H1 (cell line): Measurements from ENCODE around the gene KCNMB2. TPM values are rescaled to one million over a fixed set of nuclear protein-coding genes. Genes with fewer than 3 reads are reported as not detected.

Experiments
- CTCF ChIA-PET: fragments of 300-600 bp; sonication (Branson Sonifier 250); formaldehyde crosslinking; loops from one replicate; lab custom pipeline; 2021; ENCODE audit not compliant: partially characterized antibody; lab: Charles Lee
- POLR2A ChIA-PET: fragments of 300-600 bp; sonication (Branson Sonifier 250); formaldehyde crosslinking; loops from one replicate; lab custom pipeline; 2021; ENCODE audit warnings: inconsistent platforms; ENCODE audit not compliant: partially characterized antibody; lab: Charles Lee
- DNase-seq, 2 experiments: peaks; one replicate each; pipeline versions ENCODE4 v3.0.0 to v3.0.0-alpha.2; 2010 to 2022; ENCODE audit warnings: low spot score in 2 of 2, low read depth in 1 of 2, mixed read lengths in 1 of 2
- FAIRE-seq: peaks from 2 replicates; lab custom pipeline; 2011; peaks lifted over from hg19 to GRCh38; lab: Jason Lieb, UNC
- H2AFZ ChIP-seq: 2 replicates; pipeline ENCODE4 v1.8.1; 2012; ENCODE audit warnings: low read length, inconsistent platforms
- H2AK5ac ChIP-seq: 2 replicates; pipeline ENCODE4 v1.6.1; 2013; ENCODE audit warnings: low read depth, low read length
- H2BK120ac ChIP-seq: replicated peaks from 2 replicates; pipeline ENCODE3; 2013; ENCODE audit warnings: low read depth, low read length, inconsistent platforms
- H2BK12ac ChIP-seq: 2 replicates; pipeline ENCODE4 v1.6.1; 2013; ENCODE audit warnings: low read depth, low read length
- H2BK15ac ChIP-seq: 2 replicates; pipeline ENCODE4 v1.6.1; 2013; ENCODE audit warnings: low read length
- H2BK20ac ChIP-seq: 2 replicates; pipeline ENCODE4 v1.6.1; 2013; ENCODE audit warnings: low read length
- H2BK5ac ChIP-seq: 2 replicates; pipeline ENCODE4 v1.6.1; 2013; ENCODE audit warnings: low read depth, low read length
- H3K14ac ChIP-seq: 2 replicates; pipeline ENCODE4 v1.6.1; 2013; ENCODE audit warnings: inconsistent platforms; ENCODE audit not compliant: insufficient read length
- H3K18ac ChIP-seq: 2 replicates; pipeline ENCODE4 v1.6.1; 2013; ENCODE audit warnings: low read length; ENCODE audit errors: extremely low read depth
- H3K23ac ChIP-seq: 2 replicates; pipeline ENCODE4 v1.6.1; 2013; ENCODE audit warnings: inconsistent platforms; ENCODE audit not compliant: insufficient read length
- H3K23me2 ChIP-seq: 2 replicates; pipeline ENCODE4 v1.6.1; 2013; ENCODE audit warnings: low read depth, low read length
- H3K27ac ChIP-seq: 2 replicates; pipeline ENCODE4 v1.6.1; 2011; ENCODE audit warnings: low read depth, low read length, inconsistent platforms
- H3K27me3 ChIP-seq, 4 experiments: replicated peaks in 1 of 4; 1 replicate in 1 of 4; 2 replicates in 3 of 4; pipeline versions ENCODE4 v1.6.1 to v1.8.1; 2011 to 2013; ENCODE audit warnings: low read length in 3 of 4, mild to moderate bottlenecking in 3 of 4, inconsistent platforms in 2 of 4, mixed read lengths in 2 of 4, moderate library complexity in 1 of 4; ENCODE audit not compliant: control insufficient read depth in 3 of 4, insufficient read depth in 3 of 4; ENCODE audit errors: extremely low read depth in 1 of 4
- H3K36me3 ChIP-seq, 4 experiments: 2 replicates each; pipeline versions ENCODE4 v1.6.1 to v1.8.1; 2011 to 2013; ENCODE audit warnings: mild to moderate bottlenecking in 4 of 4, low read length in 3 of 4, moderate library complexity in 2 of 4, control low read depth in 1 of 4, inconsistent platforms in 1 of 4; ENCODE audit not compliant: insufficient read depth in 4 of 4, control insufficient read depth in 2 of 4
- H3K4ac ChIP-seq: replicated peaks from 2 replicates; pipeline ENCODE3; 2013; ENCODE audit warnings: low read length, low read depth, mixed read lengths, inconsistent platforms; ENCODE audit not compliant: insufficient read length
- H3K4me1 ChIP-seq, 4 experiments: replicated peaks in 1 of 4; 1 replicate in 1 of 4; 2 replicates in 3 of 4; pipeline versions ENCODE4 v1.6.1 to v1.8.1; 2011 to 2013; ENCODE audit warnings: low read length in 3 of 4, inconsistent platforms in 2 of 4, mixed read lengths in 1 of 4; ENCODE audit not compliant: insufficient read depth in 4 of 4, control insufficient read depth in 3 of 4
- H3K4me2 ChIP-seq, 2 experiments: 2 replicates each; pipeline versions ENCODE4 v1.6.1 to v1.8.1; 2011 to 2013; ENCODE audit warnings: low read depth in 2 of 2, low read length in 2 of 2, control low read depth in 1 of 2, inconsistent platforms in 1 of 2, mild to moderate bottlenecking in 1 of 2; ENCODE audit not compliant: insufficient read depth in 1 of 2
- H3K4me3 ChIP-seq, 4 experiments: fragments of 200-600, 300-600 bp in 1 of 4; sonication (generic), shearing (Covaris generic), sonication (Bioruptor Twin) in 1 of 4; 2 replicates each; pipeline versions ENCODE4 v1.5.1 to v1.8.1; 2011 to 2016; ENCODE audit warnings: low read length in 4 of 4, low read depth in 3 of 4, control low read depth in 2 of 4, inconsistent platforms in 2 of 4, mild to moderate bottlenecking in 2 of 4, mixed read lengths in 1 of 4, moderate library complexity in 1 of 4; ENCODE audit not compliant: insufficient read depth in 2 of 4; ENCODE audit errors: extremely low read depth in 1 of 4
- H3K56ac ChIP-seq: replicated peaks from 2 replicates; pipeline ENCODE3; 2013; ENCODE audit warnings: low read depth, mild to moderate bottlenecking, mixed read lengths, low read length, inconsistent platforms; ENCODE audit not compliant: insufficient read length
- H3K79me1 ChIP-seq: 2 replicates; pipeline ENCODE4 v1.6.1; 2013; ENCODE audit warnings: low read depth, low read length, control low read depth
- H3K79me2 ChIP-seq, 2 experiments: 2 replicates each; pipeline versions ENCODE4 v1.6.1 to v1.8.1; 2012 to 2013; ENCODE audit warnings: low read length in 2 of 2, mild to moderate bottlenecking in 2 of 2, inconsistent platforms in 1 of 2; ENCODE audit not compliant: insufficient read depth in 2 of 2, control insufficient read depth in 1 of 2
- H3K9ac ChIP-seq, 4 experiments: replicated peaks in 1 of 4; 1 replicate in 1 of 4; 2 replicates in 3 of 4; pipeline versions ENCODE4 v1.6.1 to v1.8.1; 2011 to 2013; ENCODE audit warnings: low read depth in 3 of 4, low read length in 3 of 4, control low read depth in 2 of 4, mild to moderate bottlenecking in 2 of 4, moderate library complexity in 2 of 4, inconsistent platforms in 1 of 4; ENCODE audit errors: extremely low read depth in 1 of 4
- H3K9me3 ChIP-seq, 2 experiments: 2 replicates each; pipeline versions ENCODE4 v1.6.1 to v1.8.1; 2012 to 2013; ENCODE audit warnings: mild to moderate bottlenecking in 2 of 2, moderate library complexity in 2 of 2, control low read depth in 1 of 2, inconsistent platforms in 1 of 2, low read depth in 1 of 2, low read length in 1 of 2, mixed read lengths in 1 of 2; ENCODE audit not compliant: insufficient read depth in 2 of 2
- H4K20me1 ChIP-seq, 2 experiments: replicated peaks in 1 of 2; 2 replicates each; pipeline versions ENCODE3 to v1.8.1; 2011 to 2013; ENCODE audit warnings: inconsistent platforms in 2 of 2, low read length in 2 of 2, mild to moderate bottlenecking in 1 of 2; ENCODE audit not compliant: insufficient read depth in 2 of 2, control insufficient read depth in 1 of 2
- H4K5ac ChIP-seq: 2 replicates; pipeline ENCODE4 v1.6.1; 2013; ENCODE audit warnings: low read length, low read depth, mixed read lengths, inconsistent platforms; ENCODE audit not compliant: insufficient read length
- H4K8ac ChIP-seq: 2 replicates; pipeline ENCODE4 v1.8.0; 2013; ENCODE audit warnings: mild to moderate bottlenecking, moderate library complexity, low read length, inconsistent platforms; ENCODE audit not compliant: insufficient read depth; ENCODE audit errors: extremely low read depth
- H4K91ac ChIP-seq: replicated peaks from 2 replicates; pipeline ENCODE3; 2013; ENCODE audit warnings: low read length, mixed read lengths, inconsistent platforms; ENCODE audit not compliant: insufficient read length
- BCL11A ChIP-seq, 2 experiments: IDR thresholded peaks; one replicate each; pipeline ENCODE4 v1.6.1; 2011; ENCODE audit warnings: low read depth in 2 of 2, low read length in 2 of 2, mild to moderate bottlenecking in 2 of 2
- BRCA1 ChIP-seq: IDR thresholded peaks from 2 replicates; pipeline ENCODE4 v1.6.1; 2012; ENCODE audit warnings: low read depth, low read length, improper control_type of control experiment
- CBX8 ChIP-seq: fragments of 300-800, 300-1000 bp; sonication (generic); IDR thresholded peaks from 2 replicates; pipeline ENCODE4 v1.7.1; 2016; ENCODE audit warnings: low read depth, low read length, borderline replicate concordance
- CEBPB ChIP-seq: IDR thresholded peaks from 2 replicates; pipeline ENCODE4 v1.6.1; 2012; ENCODE audit warnings: low read depth, low read length
- KDM5A ChIP-seq: fragments of 200-600 bp; IDR thresholded peaks from 2 replicates; pipeline ENCODE4 v1.7.1; 2012; ENCODE audit warnings: mild to moderate bottlenecking, low read length, inconsistent platforms, mixed read lengths
- MAFK ChIP-seq: IDR thresholded peaks from 2 replicates; pipeline ENCODE4 v1.6.1; 2012; ENCODE audit warnings: low read depth, mild to moderate bottlenecking, improper control_type of control experiment, low read length
- RAD21 ChIP-seq, 2 experiments: IDR thresholded peaks in 1 of 2; conservative IDR thresholded peaks in 1 of 2; 2 replicates each; pipeline ENCODE4 v1.6.1; 2011; ENCODE audit warnings: low read depth in 2 of 2, low read length in 2 of 2, improper control_type of control experiment in 1 of 2, inconsistent platforms in 1 of 2, mild to moderate bottlenecking in 1 of 2, moderate library complexity in 1 of 2
- RXRA ChIP-seq: IDR thresholded peaks from 2 replicates; pipeline ENCODE4 v1.6.1; 2011; ENCODE audit warnings: low read depth, mild to moderate bottlenecking, low read length, moderate library complexity; ENCODE audit not compliant: insufficient read depth
- SIX5 ChIP-seq: IDR thresholded peaks from 2 replicates; pipeline ENCODE4 v1.6.1; 2011; ENCODE audit warnings: mild to moderate bottlenecking, low read depth, low read length
- SP2 ChIP-seq: IDR thresholded peaks from 2 replicates; pipeline ENCODE4 v1.6.1; 2012; ENCODE audit warnings: mild to moderate bottlenecking, low read length, inconsistent platforms
- TAF1 ChIP-seq: IDR thresholded peaks from 2 replicates; pipeline ENCODE4 v1.6.1; 2011; ENCODE audit warnings: mild to moderate bottlenecking, low read depth, low read length
- WGBS, 2 experiments: shearing (Covaris generic) in 1 of 2; methylation state at CpG; one replicate each; pipeline versions ENCODE4 v1.1.6 to v1.1.7; 2013 to 2015; ENCODE audit warnings: low lambda C conversion rate in 2 of 2, mixed read lengths in 2 of 2, inconsistent platforms in 1 of 2, low coverage in 1 of 2, missing lambda C conversion rate in 1 of 2; ENCODE audit not compliant: insufficient replicate concordance in 2 of 2, insufficient coverage in 1 of 2, insufficient read length in 1 of 2; ENCODE audit errors: extremely low coverage in 1 of 2, missing lambda C conversion rate in 1 of 2; 5-methylcytosine and 5-hydroxymethylcytosine counted together
- polyA plus RNA-seq, 7 experiments: library from polyadenylated mRNA; depleted of rRNA in 3 of 7; stranded (reverse) in 5 of 7; unstranded in 2 of 7; fragments of >200 nt in 5 of 7; fragments of 200-250 nt in 2 of 7; gene quantifications; 1 replicate in 5 of 7; 2 replicates in 1 of 7; 4 replicates in 1 of 7; pipeline versions ENCODE4 v1.2.1 to v1.2.3, GENCODE V29; 2011 to 2013; ENCODE audit warnings: missing spikeins in 2 of 7, mixed read lengths in 2 of 7
- total RNA-seq: library from RNA; stranded (reverse); fragmentation: NEBNext Ultra II Directional; extraction: Animal tissue kit (Norgen Biotek cat#: 25700); gene quantifications from 2 replicates; pipeline ENCODE4 v1.2.1, GENCODE V29; 2021

Gene KCNMB2
- total and polyA plus RNA-seq, 2 of the 8 experiments (the other 6 are each of a cell fraction or from before 2014, with no cell fraction given), result not detected

DNA sequence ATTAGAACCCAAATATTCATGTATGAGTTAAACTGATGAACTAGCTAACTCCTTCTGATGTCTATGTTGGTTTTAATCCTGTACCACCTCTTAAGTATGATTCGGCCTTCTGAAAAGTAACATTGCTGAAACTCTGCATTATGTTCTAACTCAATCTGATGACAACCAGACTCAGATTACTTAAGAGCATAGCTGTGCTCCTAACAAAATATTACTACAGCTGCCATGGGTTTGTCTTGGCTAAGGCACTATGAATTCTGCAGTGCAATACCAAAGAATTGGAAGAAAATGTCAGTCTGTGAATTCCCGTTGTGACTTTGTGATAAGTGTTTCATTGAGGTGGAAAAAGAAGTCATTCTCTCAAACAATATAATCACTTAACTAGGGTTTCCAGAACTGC, 311.0 kb downstream of the KCNMB2 start:
- Histone ChIP-seq H3K23me2 (no peaks in the 10 kb centered on the region), H2BK15ac (no peak overlapping the region), H2BK20ac (no peak overlapping the region), H2BK120ac (no peak overlapping the region), H3K4me2 (no peak overlapping the region), H3K36me3 (no peaks in the 10 kb centered on the region), H2BK5ac (no peak overlapping the region), H4K20me1 (no peaks in the 10 kb centered on the region), H3K27ac (no peak overlapping the region), H4K8ac (no peak overlapping the region), H3K23ac (no peak overlapping the region), H2AK5ac (no peak overlapping the region), H3K4me3 (no peak overlapping the region), H2AFZ (no peak overlapping the region), H3K9me3 (no peaks in the 10 kb centered on the region), H3K9ac (no peak overlapping the region), H3K4ac (no peak overlapping the region), H3K79me1 (no peaks in the 10 kb centered on the region), H2BK12ac (no peak overlapping the region), H4K91ac (no peak overlapping the region), H3K56ac (no peak overlapping the region), H4K5ac (no peak overlapping the region), H3K4me1 (peaks cover 0 to 4% (median 0%) of the 10 kb centered on the region in 4 experiments; a peak in 1 of 7 replicates), H3K27me3 (no peaks in the 10 kb centered on the region), H3K18ac (no peak overlapping the region), H3K79me2 (no peaks in the 10 kb centered on the region), H3K14ac (no peak overlapping the region)
- ChIA-PET POLR2A (no interaction called here), CTCF (no interaction called here)
- WGBS, 2 experiments, result 95% methylated on average over 2 of the region's 2 CpGs; no CpG with 5 or more reads in 1 of the 2 experiments
- no peak for DNase-seq
- TF ChIP-seq TAF1 (no peak), SP2 (no peak), CEBPB (no peak), KDM5A (no peak), SIX5 (no peak), MAFK (no peak), BRCA1 (no peak), RAD21 (IDR thresholded peaks at IDR 0.05 in 1 of 2, conservative IDR thresholded peaks at IDR 0.05 in 1 of 2; ENCODE audit: low read depth in 2 of 2, low read length in 2 of 2) (no peak), RXRA (no peak), CBX8 (no peak), BCL11A (IDR thresholded peaks at IDR 0.05; ENCODE audit: low read depth in 2 of 2, low read length in 2 of 2) (no peak)
- FAIRE-seq, result no peak
